A549 (cell line): Measurements from ENCODE around the gene G3BP1. TPM values are rescaled to one million over a fixed set of nuclear protein-coding genes. Genes with fewer than 3 reads are reported as not detected.
A peak's percentile ranks its signal among the peaks of the same experiment; 100 is the strongest.

Experiments
- ATAC-seq, 2 experiments: fragments of 200-7000 bp in 1 of 2; fragments of >200 bp in 1 of 2; cut with Nextera tagmentation in 1 of 2; cut with Tn5 transposase in 1 of 2; 3 replicates each; pipeline versions ENCODE4 v1.8.0 to v1.9.1; 2018 to 2020; ENCODE audit warnings: mild to moderate bottlenecking in 1 of 2, moderate library complexity in 1 of 2
- CTCF ChIA-PET: fragments of 300-600 bp; sonication (Branson Sonifier 250); formaldehyde crosslinking; extraction: SDS; loops from one replicate; lab custom pipeline; 2021; ENCODE audit warnings: antibody characterized with exemption, inconsistent platforms; lab: Yijun Ruan, JAX
- POLR2A ChIA-PET: fragments of 350-600 bp; formaldehyde crosslinking; extraction: SDS; loops from one replicate; lab custom pipeline; 2021; ENCODE audit warnings: antibody characterized with exemption, inconsistent platforms; lab: Yijun Ruan, JAX
- DNase-seq, 2 experiments: peaks; one replicate each; pipeline versions ENCODE4 v3.0.0 to v3.0.0-alpha.2; 2011 to 2016; ENCODE audit warnings: low read depth in 1 of 2, low spot score in 1 of 2
- FAIRE-seq: peaks from 2 replicates; lab custom pipeline; 2011; peaks lifted over from hg19 to GRCh38; lab: Jason Lieb, UNC
- H3K27ac ChIP-seq, 2 experiments: fragments of >200 bp; sonication (Bioruptor Twin); formaldehyde crosslinking; 3 replicates each; pipeline ENCODE4 v1.5.1; 2016 to 2017
- H3K4me1 ChIP-seq: fragments of >200 bp; sonication (Bioruptor Twin); formaldehyde crosslinking; 3 replicates; pipeline ENCODE4 v1.6.1; 2016
- H3K4me2 ChIP-seq: fragments of >200 bp; sonication (Bioruptor Twin); formaldehyde crosslinking; 3 replicates; pipeline ENCODE4 v1.6.1; 2016
- H3K4me3 ChIP-seq: fragments of >200 bp; sonication (Bioruptor Twin); formaldehyde crosslinking; 3 replicates; pipeline ENCODE4 v1.5.1; 2016
- H3K9me3 ChIP-seq: fragments of >200 bp; sonication (Bioruptor Twin); formaldehyde crosslinking; 3 replicates; pipeline ENCODE4 v1.6.1; 2016
- BCL3 ChIP-seq: fragments of >200 bp; sonication (Bioruptor Twin); formaldehyde crosslinking; IDR thresholded peaks from 3 replicates; pipeline ENCODE4 v1.6.1; 2016
- CEBPB ChIP-seq, 2 experiments: fragments of >200 bp in 1 of 2; sonication (Bioruptor Twin) in 1 of 2; formaldehyde crosslinking in 1 of 2; IDR thresholded peaks; 2 replicates each; pipeline ENCODE4 v1.6.1; 2012 to 2016
- ELK1 ChIP-seq: fragments of 150-350 bp; IDR thresholded peaks from 2 replicates; pipeline ENCODE4 v1.6.1; 2014; ENCODE audit warnings: low read depth, mild to moderate bottlenecking, low read length
- FOSB ChIP-seq: fragments of 250-450 bp; sonication (Bioruptor Pico); IDR thresholded peaks from 2 replicates; pipeline ENCODE4 v1.5.0; 2020; ENCODE audit warnings: mild to moderate bottlenecking, moderate library complexity
- FOSL2 ChIP-seq, 2 experiments: fragments of 450-650 bp in 1 of 2; fragments of >200 bp in 1 of 2; sonication (Bioruptor Twin) in 1 of 2; formaldehyde crosslinking; IDR thresholded peaks; 2 replicates each; pipeline versions ENCODE4 v1.5.0 to v1.6.1; 2016 to 2020; ENCODE audit warnings: mild to moderate bottlenecking in 1 of 2, moderate library complexity in 1 of 2
- GATA3 ChIP-seq: IDR thresholded peaks from 2 replicates; pipeline ENCODE4 v1.6.1; 2012; ENCODE audit warnings: borderline replicate concordance
- HOXB5 ChIP-seq: fragments of 250-450 bp; sonication (Bioruptor Pico); IDR thresholded peaks from 2 replicates; pipeline ENCODE4 v1.5.0; 2020; ENCODE audit warnings: mild to moderate bottlenecking, moderate library complexity
- JUN ChIP-seq, 2 experiments: fragments of >200 bp; sonication (Bioruptor Twin); formaldehyde crosslinking; IDR thresholded peaks; 2 replicates in 1 of 2; 3 replicates in 1 of 2; pipeline ENCODE4 v1.6.1; 2016 to 2017
- MAFK ChIP-seq: fragments of 450-650 bp; IDR thresholded peaks from 2 replicates; pipeline ENCODE4 v1.6.1; 2014; ENCODE audit not compliant: partially characterized antibody
- MAX ChIP-seq: IDR thresholded peaks from 2 replicates; pipeline ENCODE4 v1.6.1; 2012
- MYC ChIP-seq: IDR thresholded peaks from 2 replicates; pipeline ENCODE4 v1.6.1; 2012; ENCODE audit warnings: mild to moderate bottlenecking, inconsistent platforms, low read length, improper control_type of control experiment, borderline replicate concordance
- NPAS2 ChIP-seq: fragments of 250-450 bp; sonication (Bioruptor Pico); IDR thresholded peaks from 2 replicates; pipeline ENCODE4 v1.8.0; 2022; ENCODE audit warnings: mild to moderate bottlenecking, moderate library complexity, borderline replicate concordance
- PBX3 ChIP-seq: IDR thresholded peaks from 2 replicates; pipeline ENCODE4 v1.6.1; 2012
- PHF8 ChIP-seq: fragments of 200-600 bp; sonication (generic); IDR thresholded peaks from 2 replicates; pipeline ENCODE4 v1.6.1; 2016; ENCODE audit warnings: low read depth, mild to moderate bottlenecking, antibody characterized with exemption, moderate library complexity, borderline replicate concordance
- POLR2A ChIP-seq: IDR thresholded peaks from 2 replicates; pipeline ENCODE4 v1.6.1; 2012; ENCODE audit warnings: mild to moderate bottlenecking, low read length
- RAD21 ChIP-seq, 2 experiments: fragments of >200 bp in 1 of 2; sonication (Bioruptor Twin) in 1 of 2; formaldehyde crosslinking in 1 of 2; IDR thresholded peaks in 1 of 2; conservative IDR thresholded peaks in 1 of 2; 2 replicates in 1 of 2; 3 replicates in 1 of 2; pipeline ENCODE4 v1.6.1; 2012 to 2018; ENCODE audit warnings: inconsistent platforms in 1 of 2
- RCOR1 ChIP-seq: fragments of 150-350 bp; IDR thresholded peaks from 2 replicates; pipeline ENCODE4 v1.6.1; 2014; ENCODE audit warnings: antibody characterized with exemption, low read length, low read depth
- REST ChIP-seq: fragments of 200-600 bp; sonication (generic); IDR thresholded peaks from 2 replicates; pipeline ENCODE4 v1.6.1; 2016; ENCODE audit warnings: antibody characterized with exemption, mild to moderate bottlenecking, moderate library complexity
- RFX5 ChIP-seq: fragments of 450-650 bp; IDR thresholded peaks from 2 replicates; pipeline ENCODE4 v1.7.1; 2014; ENCODE audit warnings: antibody characterized with exemption, mild to moderate bottlenecking, moderate library complexity
- RNF2 ChIP-seq: fragments of 200-600 bp; sonication (generic); IDR thresholded peaks from 2 replicates; pipeline ENCODE4 v1.6.1; 2016; ENCODE audit warnings: low read depth, mild to moderate bottlenecking, antibody characterized with exemption, moderate library complexity, borderline replicate concordance
- TP53 ChIP-seq: fragments of 250-450 bp; sonication (Bioruptor Pico); IDR thresholded peaks from 2 replicates; pipeline ENCODE4 v1.5.0; 2021; ENCODE audit warnings: mild to moderate bottlenecking, moderate library complexity
- ZC3H11A ChIP-seq: fragments of 450-650 bp; IDR thresholded peaks from 2 replicates; pipeline ENCODE4 v1.6.1; 2014; ENCODE audit warnings: antibody characterized with exemption, mild to moderate bottlenecking
- WGBS: methylation state at CpG from one replicate; pipeline ENCODE4 v1.1.6; 2017; ENCODE audit errors: missing lambda C conversion rate; 5-methylcytosine and 5-hydroxymethylcytosine counted together
- polyA minus RNA-seq: library from RNA; depleted of rRNA, polyadenylated mRNA; stranded (reverse); fragments of >200 nt; gene quantifications from 2 replicates; pipeline ENCODE4 v1.2.3, GENCODE V29; 2011; rRNA and poly(A)+ RNA removed
- polyA plus RNA-seq, 4 experiments: library from polyadenylated mRNA; depleted of rRNA in 3 of 4; stranded (reverse); fragments of >200 nt; fragmentation: RNase III in 1 of 4; extraction: RNeasy Plus Mini Kit Qiagen cat#74134 plus additional on column Dnase treatment in 1 of 4; gene quantifications; 2 replicates in 3 of 4; 3 replicates in 1 of 4; pipeline ENCODE4 v1.2.3, GENCODE V29; 2011 to 2017

The G3BP1 gene
- polyA plus RNA-seq (2011; rRNA removed): 126 and 167 TPM in 2 replicates
- 29.1 and 31.7 TPM in 2 replicates for polyA plus RNA-seq (2012; cell fraction: cytosol; rRNA removed)
- 30.8 and 60.6 TPM in 2 replicates for polyA plus RNA-seq (2012; cell fraction: nucleus; rRNA removed)
- 176 to 178 TPM (median 176 TPM) in 3 replicates for polyA plus RNA-seq (2017; fragmentation: RNase III; extraction: RNeasy Plus Mini Kit Qiagen cat#74134 plus additional on column Dnase treatment)
- 284 and 339 TPM in 2 replicates for polyA minus RNA-seq

GRCh38 chr5:151771259-151772028 is at the start of gene G3BP1:
Gene G3BP1, plus strand, starts transcription at chr5:151771954. Its CDS starts 14,667 bp downstream, at chr5:151786621.
- peak; percentile 93 for FAIRE-seq
- 0 out of 2 replicates have a peak, but pooled peaks have one; percentile 15 for TF ChIP-seq GATA3
- TF ChIP-seq FOSL2 (IDR thresholded peaks at IDR 0.05): no peak
- TF ChIP-seq FOSL2 (CRISPR knock-in tag; IDR thresholded peaks at IDR 0.05): 0 out of 2 replicates have a peak, but pooled peaks have one; percentile 8
- TF ChIP-seq TP53 (CRISPR knock-in tag): peak; percentile 17; the same call in 1 of the 2 replicates
- peak; percentile 98 for TF ChIP-seq MAX
- peak; percentile 79 to 91 for TF ChIP-seq CEBPB (IDR thresholded peaks at IDR 0.05)
- TF ChIP-seq BCL3: peak; percentile 98; the same call in 2 of the 3 replicates
- peak; percentile 19 for TF ChIP-seq MAFK
- TF ChIP-seq ZC3H11A: no peak
- TF ChIP-seq PHF8: peak; percentile 94
- peak; percentile 98 for TF ChIP-seq PBX3
- no peak for TF ChIP-seq HOXB5 (CRISPR knock-in tag)
- 0 out of 2 replicates have a peak, but pooled peaks have one; percentile 27 for TF ChIP-seq REST
- no peak for TF ChIP-seq RCOR1
- TF ChIP-seq RFX5: peak; percentile 49; the same call in 1 of the 2 replicates
- 0 out of 2 replicates have a peak, but pooled peaks have one; percentile 3 for TF ChIP-seq RNF2
- no peak for TF ChIP-seq ELK1
- no peak for TF ChIP-seq NPAS2 (CRISPR knock-in tag)
- peak; percentile 83 for TF ChIP-seq MYC
- peak; percentile 51 to 55; a peak in 4 of 5 replicates for TF ChIP-seq RAD21 (conservative IDR thresholded peaks at IDR 0.05 in 1 of 2, IDR thresholded peaks at IDR 0.05 in 1 of 2)
- TF ChIP-seq FOSB (CRISPR knock-in tag): no peak
- TF ChIP-seq JUN (IDR thresholded peaks at IDR 0.05): peak; percentile 74 to 92; a peak in 4 of 5 replicates
- TF ChIP-seq POLR2A: peak; percentile 100
- TF ChIP-seq, all 56 proteins: peak for 16
- WGBS: 1% methylated on average over 38 of the region's 49 CpGs
- Histone ChIP-seq H3K4me3 (peak within 1 kb of the TSS; percentile 87), H3K4me2 (peak within 1 kb of the TSS; percentile 95), H3K9me3 (no peaks in the 10 kb centered on the region), H3K27ac (peak within 1 kb of the TSS; percentile 96 to 99), H3K4me1 (peaks cover 34% of the 10 kb centered on the region)
- DNase-seq (peak; percentile 99 to 100), ATAC-seq (peak; percentile 87 to 94)
- ChIA-PET CTCF (interaction anchor here (0.5 to 2.6 kb wide), 16 partner anchors 10 to 251 kb away, joined by 3 to 16 read pairs (median 4); partner anchors contain the start of genes ATOX1 and SPARC), POLR2A (interaction anchor here (0.6 to 3.0 kb wide), 22 partner anchors 9 to 555 kb away, joined by 3 to 22 read pairs (median 4); partner anchors contain the start of genes ATOX1, CCDC69, GM2A and SLC36A1)
